ENCODE measurements around the gene MFN1. TPM values are rescaled to one million over a fixed set of nuclear protein-coding genes. Genes with fewer than 3 reads are reported as not detected.

The MFN1 gene
- total RNA-seq, 1 donor from 2014 or later = 53.1 TPM

- FAIRE-seq (no peak), DNase-seq (ENCODE audit: low read depth) (no peak)
- Histone ChIP-seq H3K4me1 (ENCODE audit: insufficient read depth, low read length) (no peaks in the 10 kb centered on the region), H3K79me2 (ENCODE audit: insufficient read depth, low read length) (no peaks in the 10 kb centered on the region), H3K27me3 (ENCODE audit: insufficient read depth, low read length) (no peaks in the 10 kb centered on the region), H3K27ac (ENCODE audit: low read depth, low read length) (no peak overlapping the region), H3K4me3 (ENCODE audit: insufficient read depth, low read depth, low read length) (no peak overlapping the region), H4K20me1 (ENCODE audit: insufficient read depth, low read length) (no peaks in the 10 kb centered on the region), H3K4me2 (ENCODE audit: low read length) (no peak overlapping the region), H2AFZ (ENCODE audit: low read depth, low read length) (no peak overlapping the region), H3K36me3 (ENCODE audit: insufficient read depth, low read length) (peaks cover 22% of the 10 kb centered on the region), H3K9me3 (ENCODE audit: insufficient read depth, low read depth, low read length) (no peaks in the 10 kb centered on the region), H3K9ac (ENCODE audit: low read length) (no peak overlapping the region)
- no peaks in the 10 kb centered on the region for H3K27me3 Mint-ChIP-seq (ENCODE audit: low read depth, unreplicated experiment)
- H3K4me1 Mint-ChIP-seq (ENCODE audit: low read depth, unreplicated experiment) = no peaks in the 10 kb centered on the region
- no peaks in the 10 kb centered on the region for H3K9me3 Mint-ChIP-seq (ENCODE audit: unreplicated experiment)
- no peak for TF ChIP-seq EZH2 (IDR thresholded peaks at IDR 0.05; ENCODE audit: insufficient read depth, low read length)
- TF ChIP-seq, protein P1, sequence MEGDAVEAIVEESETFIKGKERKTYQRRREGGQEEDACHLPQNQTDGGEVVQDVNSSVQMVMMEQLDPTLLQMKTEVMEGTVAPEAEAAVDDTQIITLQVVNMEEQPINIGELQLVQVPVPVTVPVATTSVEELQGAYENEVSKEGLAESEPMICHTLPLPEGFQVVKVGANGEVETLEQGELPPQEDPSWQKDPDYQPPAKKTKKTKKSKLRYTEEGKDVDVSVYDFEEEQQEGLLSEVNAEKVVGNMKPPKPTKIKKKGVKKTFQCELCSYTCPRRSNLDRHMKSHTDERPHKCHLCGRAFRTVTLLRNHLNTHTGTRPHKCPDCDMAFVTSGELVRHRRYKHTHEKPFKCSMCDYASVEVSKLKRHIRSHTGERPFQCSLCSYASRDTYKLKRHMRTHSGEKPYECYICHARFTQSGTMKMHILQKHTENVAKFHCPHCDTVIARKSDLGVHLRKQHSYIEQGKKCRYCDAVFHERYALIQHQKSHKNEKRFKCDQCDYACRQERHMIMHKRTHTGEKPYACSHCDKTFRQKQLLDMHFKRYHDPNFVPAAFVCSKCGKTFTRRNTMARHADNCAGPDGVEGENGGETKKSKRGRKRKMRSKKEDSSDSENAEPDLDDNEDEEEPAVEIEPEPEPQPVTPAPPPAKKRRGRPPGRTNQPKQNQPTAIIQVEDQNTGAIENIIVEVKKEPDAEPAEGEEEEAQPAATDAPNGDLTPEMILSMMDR (IDR thresholded peaks at IDR 0.05; ENCODE audit: insufficient read depth, low read depth, low read length) = no peak
- H3K4me3 Mint-ChIP-seq (ENCODE audit: unreplicated experiment) = no peak overlapping the region
- no peak overlapping the region for H3K27ac Mint-ChIP-seq (ENCODE audit: unreplicated experiment)
- peaks cover 7% of the 10 kb centered on the region for H3K36me3 Mint-ChIP-seq (ENCODE audit: low read depth, unreplicated experiment)
These were observed 22.1 kb downstream of the MFN1 start for GRCh38 chr3:179369621-179370020.

GRCh38 chr3:179373938-179374337, 26.4 kb downstream of the MFN1 start:
- Histone ChIP-seq H3K4me2 (ENCODE audit: low read length) (no peak overlapping the region), H4K20me1 (ENCODE audit: insufficient read depth, low read length) (no peaks in the 10 kb centered on the region), H3K9me3 (ENCODE audit: insufficient read depth, low read depth, low read length) (no peaks in the 10 kb centered on the region), H3K4me1 (ENCODE audit: insufficient read depth, low read length) (no peaks in the 10 kb centered on the region), H3K27me3 (ENCODE audit: insufficient read depth, low read length) (no peaks in the 10 kb centered on the region), H3K9ac (ENCODE audit: low read length) (no peak overlapping the region), H3K79me2 (ENCODE audit: insufficient read depth, low read length) (no peaks in the 10 kb centered on the region), H3K27ac (ENCODE audit: low read depth, low read length) (no peak overlapping the region), H2AFZ (ENCODE audit: low read depth, low read length) (no peak overlapping the region), H3K36me3 (ENCODE audit: insufficient read depth, low read length) (peaks cover 26% of the 10 kb centered on the region), H3K4me3 (ENCODE audit: insufficient read depth, low read depth, low read length) (no peak overlapping the region)
- TF ChIP-seq, protein P1 (IDR thresholded peaks at IDR 0.05; ENCODE audit: insufficient read depth, low read depth, low read length) = no peak
- no peak for TF ChIP-seq EZH2 (IDR thresholded peaks at IDR 0.05; ENCODE audit: insufficient read depth, low read length)
- H3K4me1 Mint-ChIP-seq (ENCODE audit: low read depth, unreplicated experiment) = no peaks in the 10 kb centered on the region
- H3K9me3 Mint-ChIP-seq (ENCODE audit: unreplicated experiment) = no peaks in the 10 kb centered on the region
- H3K36me3 Mint-ChIP-seq (ENCODE audit: low read depth, unreplicated experiment) = peaks cover 6% of the 10 kb centered on the region
- FAIRE-seq (no peak), DNase-seq (ENCODE audit: low read depth) (no peak)
- no peak overlapping the region for H3K4me3 Mint-ChIP-seq (ENCODE audit: unreplicated experiment)
- no peak overlapping the region for H3K27ac Mint-ChIP-seq (ENCODE audit: unreplicated experiment)
- H3K27me3 Mint-ChIP-seq (ENCODE audit: low read depth, unreplicated experiment) = no peaks in the 10 kb centered on the region

DNA sequence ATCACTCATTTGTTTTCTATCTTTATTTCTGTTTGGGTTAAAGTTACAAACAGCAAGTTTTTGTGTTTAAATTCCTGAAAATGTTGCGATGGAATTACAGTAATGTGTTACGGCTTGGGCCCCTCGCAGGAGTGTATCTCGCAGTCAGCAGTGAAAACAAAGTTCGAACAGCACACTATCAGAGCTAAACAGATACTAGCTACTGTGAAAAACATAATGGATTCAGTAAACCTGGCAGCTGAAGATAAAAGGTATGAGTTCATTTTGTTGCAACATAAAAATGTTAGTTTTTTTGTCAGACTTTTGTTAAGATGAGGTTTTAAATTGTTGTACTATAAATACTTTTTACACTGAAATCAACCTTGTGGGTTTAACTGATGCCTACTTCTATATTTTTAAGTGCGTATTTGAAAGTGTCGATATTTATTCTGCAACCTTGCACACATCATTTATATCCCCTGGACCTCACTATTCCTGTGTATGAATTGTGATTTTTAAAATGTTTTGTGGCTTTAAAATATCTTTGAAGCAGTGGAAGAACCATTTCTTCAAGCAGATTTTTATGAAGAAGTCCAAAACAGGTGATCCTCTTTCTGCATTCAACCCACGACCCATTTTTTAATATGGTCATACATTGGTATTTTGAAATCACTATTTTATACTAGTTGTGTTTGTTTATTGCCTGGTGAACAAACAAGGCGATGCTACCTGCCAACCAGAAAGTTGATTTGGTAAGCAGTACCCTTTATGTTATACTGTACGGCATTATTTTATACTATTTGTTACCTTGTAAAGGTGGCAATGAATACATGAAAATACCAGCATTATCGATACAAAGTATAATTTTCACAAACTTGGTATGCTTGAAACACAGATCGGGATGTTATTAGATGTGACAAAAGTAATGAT, 27.8 kb downstream of the MFN1 start:
- H3K4me1 Mint-ChIP-seq (ENCODE audit: low read depth, unreplicated experiment) = no peaks in the 10 kb centered on the region
- no peaks in the 10 kb centered on the region for H3K79me2 ChIP-seq (ENCODE audit: insufficient read depth, low read length)
- no peaks in the 10 kb centered on the region for H3K4me1 ChIP-seq (ENCODE audit: insufficient read depth, low read length)
- no peaks in the 10 kb centered on the region for H4K20me1 ChIP-seq (ENCODE audit: insufficient read depth, low read length)
- DNase-seq (ENCODE audit: low read depth) (no peak), FAIRE-seq (no peak)
- H3K27ac ChIP-seq (ENCODE audit: low read depth, low read length) = no peak overlapping the region
- no peak overlapping the region for H3K9ac ChIP-seq (ENCODE audit: low read length)
- no peaks in the 10 kb centered on the region for H3K27me3 Mint-ChIP-seq (ENCODE audit: low read depth, unreplicated experiment)
- H3K9me3 Mint-ChIP-seq (ENCODE audit: unreplicated experiment) = no peaks in the 10 kb centered on the region
- H3K27ac Mint-ChIP-seq (ENCODE audit: unreplicated experiment) = no peak overlapping the region
- TF ChIP-seq EZH2 (IDR thresholded peaks at IDR 0.05; ENCODE audit: insufficient read depth, low read length) = no peak
- TF ChIP-seq, protein P1 (IDR thresholded peaks at IDR 0.05; ENCODE audit: insufficient read depth, low read depth, low read length) = no peak
- H3K36me3 Mint-ChIP-seq (ENCODE audit: low read depth, unreplicated experiment) = peaks cover 12% of the 10 kb centered on the region
- no peak overlapping the region for H3K4me2 ChIP-seq (ENCODE audit: low read length)
- no peak overlapping the region for H3K4me3 Mint-ChIP-seq (ENCODE audit: unreplicated experiment)
- H3K9me3 ChIP-seq (ENCODE audit: insufficient read depth, low read depth, low read length) = no peaks in the 10 kb centered on the region
- no peak overlapping the region for H3K4me3 ChIP-seq (ENCODE audit: insufficient read depth, low read depth, low read length)
- no peaks in the 10 kb centered on the region for H3K27me3 ChIP-seq (ENCODE audit: insufficient read depth, low read length)
- H3K36me3 ChIP-seq (ENCODE audit: insufficient read depth, low read length) = peaks cover 31% of the 10 kb centered on the region
- H2AFZ ChIP-seq (ENCODE audit: low read depth, low read length) = no peak overlapping the region
